Left renal pelvis (tissue), 4 donors: ENCODE results near the gene ICAM4. TPM values are rescaled to one million over a fixed set of nuclear protein-coding genes. Genes with fewer than 3 reads are reported as not detected.
"Not testable (repeated sequence)": the region's sequence is repeated elsewhere in the genome, so short reads cannot be mapped to it uniquely, and the experiment has no call there.

ENCODE experiments used
- DNase-seq, 4 donors: peaks; one replicate each; pipeline ENCODE4 v3.0.0-alpha.2; 2013; ENCODE audit warnings: low read depth in 4 of 4, low spot score in 3 of 4
- polyA plus RNA-seq, 4 donors: library from polyadenylated mRNA; unstranded; fragments of 120-200 nt; gene quantifications; one replicate each; pipeline ENCODE4 v1.2.1, GENCODE V29; 2013; ENCODE audit not compliant: insufficient read length in 4 of 4

ICAM4 gene
- polyA plus RNA-seq, 4 donors, result 0.36 to 1.5 (median 0.45) TPM

GRCh38 chr19:10335352-10335985 lies 48.7 kb downstream of the ICAM4 start:
- DNase-seq, result no peak

GRCh38 chr19:10336725-10337124 lies 50.0 kb downstream of the ICAM4 start:
- not testable (repeated sequence) for DNase-seq

Other genes starting within 250 kb of the ICAM4 start
- 10 to 100 TPM; 23.0 to 34.7 (median 25.2) TPM for gene SHFL, start 200.6 kb upstream of the ICAM4 start, polyA plus RNA-seq
- gene ANGPTL6, start 184.3 kb upstream of the ICAM4 start, polyA plus RNA-seq, result 1 to 10 TPM in 3 of 4 donors, under 1 TPM in 1; 0.66 to 3.0 (median 2.4) TPM
- 10 to 100 TPM; 20.6 to 39.8 (median 25.9) TPM for gene PPAN, start 180.6 kb upstream of the ICAM4 start, polyA plus RNA-seq
- 10 to 100 TPM in 1 of 4 donors, 1 to 10 TPM in 3; 6.6 to 17.4 (median 8.7) TPM for gene P2RY11, start 175.3 kb upstream of the ICAM4 start, polyA plus RNA-seq
- gene EIF3G, start 167.1 kb upstream of the ICAM4 start, polyA plus RNA-seq, result 100 to 1,000 TPM; 152 to 226 (median 197) TPM
- 100 to 1,000 TPM in 3 of 4 donors, 10 to 100 TPM in 1; 82.1 to 134 (median 119) TPM for gene DNMT1, start 92.0 kb upstream of the ICAM4 start, polyA plus RNA-seq
- gene S1PR2, start 55.6 kb upstream of the ICAM4 start, polyA plus RNA-seq, result 10 to 100 TPM; 11.6 to 15.1 (median 12.9) TPM
- 10 to 100 TPM; 30.1 to 54.0 (median 34.2) TPM for gene MRPL4, start 34.7 kb upstream of the ICAM4 start, polyA plus RNA-seq
- 10 to 100 TPM in 1 of 4 donors, 1 to 10 TPM in 3; 5.8 to 10.3 (median 7.3) TPM for gene ICAM1, start 15.8 kb upstream of the ICAM4 start, polyA plus RNA-seq
- under 1 TPM; 0.15 to 0.24 (median 0.22) TPM for gene ICAM5, start 3.0 kb downstream of the ICAM4 start, polyA plus RNA-seq
- 10 to 100 TPM in 1 of 4 donors, 1 to 10 TPM in 3; 4.4 to 10.6 (median 5.3) TPM for gene ZGLP1, start 22.9 kb downstream of the ICAM4 start, polyA plus RNA-seq
- gene FDX2, start 29.1 kb downstream of the ICAM4 start, polyA plus RNA-seq, result 10 to 100 TPM; 12.7 to 25.3 (median 15.8) TPM
- 10 to 100 TPM; 24.0 to 40.5 (median 26.5) TPM for gene RAVER1, start 46.6 kb downstream of the ICAM4 start, polyA plus RNA-seq
- 1 to 10 TPM; 6.6 to 9.4 (median 9.0) TPM for gene ICAM3, start 52.7 kb downstream of the ICAM4 start, polyA plus RNA-seq
- 100 to 1,000 TPM; 102 to 170 (median 113) TPM for gene TYK2, start 93.6 kb downstream of the ICAM4 start, polyA plus RNA-seq
- gene CDC37, start 116.6 kb downstream of the ICAM4 start, polyA plus RNA-seq, result 100 to 1,000 TPM; 106 to 172 (median 139) TPM
- gene PDE4A, start 133.6 kb downstream of the ICAM4 start, polyA plus RNA-seq, result 1 to 10 TPM; 2.1 to 4.2 (median 2.8) TPM
- 10 to 100 TPM; 71.2 to 77.2 (median 74.1) TPM for gene KEAP1, start 216.4 kb downstream of the ICAM4 start, polyA plus RNA-seq
- 1 to 10 TPM; 1.5 to 1.9 (median 1.6) TPM for gene S1PR5, start 230.5 kb downstream of the ICAM4 start, polyA plus RNA-seq